GM18867 (cell line): Measurements from ENCODE around the gene KDM2A.
"Not testable (repeated sequence)": the region's sequence is repeated elsewhere in the genome, so short reads cannot be mapped to it uniquely, and the experiment has no call there.

Source experiments
- ATAC-seq: cut with Tn5 transposase; IDR thresholded peaks from one replicate; pipeline ENCODE4 v1.9.1; 2021; ENCODE audit warnings: mild to moderate bottlenecking, moderate library complexity; ENCODE audit not compliant: unreplicated experiment

The KDM2A gene

GRCh38 chr11:67167091-67167490, 48.0 kb downstream of the KDM2A start:
- no peak for ATAC-seq

GRCh38 chr11:67167719-67168118, 48.7 kb downstream of the KDM2A start:
- no peak for ATAC-seq

GRCh38 chr11:67168911-67169310, 49.8 kb downstream of the KDM2A start:
- ATAC-seq = not testable (repeated sequence)

GRCh38 chr11:67174311-67174710, 55.2 kb downstream of the KDM2A start:
- no peak for ATAC-seq

DNA sequence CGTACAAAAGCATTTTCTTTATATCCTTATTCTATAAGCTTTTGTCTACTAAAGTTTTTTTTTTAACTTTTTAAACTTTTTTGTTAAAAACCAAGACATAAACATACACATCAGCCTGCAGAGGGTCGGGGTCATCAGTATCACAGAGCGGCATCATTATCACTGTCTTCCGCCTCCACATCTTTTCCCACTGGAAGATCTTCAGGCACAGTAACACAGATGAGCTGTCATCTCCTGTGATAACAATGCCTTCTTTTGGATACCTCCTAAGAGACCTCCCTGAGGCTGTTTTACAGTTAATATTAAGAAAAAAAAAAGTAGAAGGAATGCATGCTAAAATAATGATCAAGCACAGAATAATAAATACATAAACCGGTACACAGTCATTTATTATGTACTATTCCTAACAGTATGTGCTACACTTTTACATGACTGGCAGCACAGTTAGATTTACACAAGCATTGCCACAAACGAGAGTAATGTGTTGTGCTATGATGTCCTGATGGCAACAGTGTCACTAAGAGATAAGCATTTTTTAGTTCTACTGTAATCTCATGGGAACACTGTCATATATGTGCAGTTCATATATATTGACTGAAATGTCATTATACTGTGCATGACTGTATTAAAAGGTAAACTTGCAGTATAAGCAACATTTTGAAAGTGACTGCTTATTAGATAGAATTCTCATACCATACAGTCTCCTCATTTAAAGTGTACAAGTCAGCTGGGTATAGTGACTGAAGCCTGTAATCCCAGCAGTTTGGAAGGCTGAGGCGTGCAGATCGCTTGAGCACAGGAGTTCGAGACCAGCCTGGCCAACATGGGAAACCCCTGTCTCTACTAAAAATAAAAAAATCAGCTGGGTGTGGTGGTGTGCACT, 58.6 kb downstream of the KDM2A start:
- no peak for ATAC-seq

DNA sequence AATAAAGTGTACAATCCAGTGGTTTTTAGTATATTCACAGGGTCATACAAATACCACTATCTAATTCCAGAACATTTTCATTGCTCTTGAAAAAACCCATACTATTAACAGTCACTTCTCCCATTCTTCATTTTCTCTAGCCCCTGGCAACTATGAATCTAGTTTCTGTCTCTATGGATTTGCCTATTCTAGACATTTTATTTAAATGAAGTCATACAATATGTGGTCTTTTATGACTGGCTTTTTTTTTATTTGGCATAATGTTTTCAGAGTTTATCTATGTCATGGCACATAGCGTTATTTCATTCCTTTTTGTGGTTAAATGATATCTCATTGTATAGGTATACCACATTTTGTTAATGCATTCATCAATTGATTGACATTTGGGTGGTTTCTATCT, 59.4 kb downstream of the KDM2A start:
- ATAC-seq = no peak

DNA sequence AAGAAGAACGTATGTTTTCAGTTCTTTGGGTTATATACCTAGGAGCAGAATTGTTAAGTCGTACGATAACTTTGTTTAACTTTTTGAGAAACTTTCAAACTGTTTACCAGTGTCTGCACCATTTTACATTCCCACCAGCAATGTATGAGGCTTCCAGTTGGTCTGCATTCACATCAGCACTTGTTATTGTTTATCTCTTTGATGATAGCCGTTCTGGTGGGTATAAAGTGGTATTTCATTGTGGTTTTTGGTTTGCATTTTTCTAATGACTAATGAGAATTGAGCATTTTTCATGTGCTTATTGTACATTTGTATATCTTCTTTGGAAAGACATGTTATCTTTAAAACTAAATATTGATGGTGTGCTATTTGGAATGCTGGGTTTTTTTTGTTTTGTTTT, 59.8 kb downstream of the KDM2A start:
- no peak for ATAC-seq

DNA sequence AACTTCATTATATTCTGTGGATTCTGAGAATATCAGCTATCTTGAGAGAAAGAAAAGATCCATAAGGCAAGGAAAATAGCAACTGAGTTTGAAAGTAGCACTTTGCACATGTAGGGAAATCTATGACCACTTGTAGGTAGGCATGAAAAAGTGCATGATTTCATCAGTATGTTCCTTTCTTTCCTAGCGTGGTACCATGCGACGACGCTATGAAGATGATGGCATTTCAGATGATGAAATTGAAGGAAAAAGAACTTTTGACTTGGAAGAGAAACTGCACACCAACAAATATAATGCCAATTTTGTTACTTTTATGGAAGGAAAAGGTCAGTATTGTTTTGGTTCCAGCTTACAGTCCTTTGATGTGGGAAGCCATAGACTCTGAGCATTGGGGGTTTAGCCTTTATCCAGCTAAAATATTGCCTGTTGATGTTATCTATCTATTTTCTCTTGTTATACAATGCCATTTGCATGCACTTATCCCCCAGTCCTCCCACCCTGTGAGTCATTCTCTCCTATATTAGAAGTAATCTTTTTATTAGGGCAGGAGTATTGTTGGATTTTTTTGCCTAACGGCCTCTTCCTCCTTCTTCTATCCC, 60.9 kb downstream of the KDM2A start:
- ATAC-seq = no peak

GRCh38 chr11:67194096-67194495, 75.0 kb downstream of the KDM2A start:
- no peak for ATAC-seq

- ATAC-seq = no peak
Observed at GRCh38 chr11:67195971-67196456, 77.0 kb downstream of the KDM2A start.

- ATAC-seq = no peak
Observed at GRCh38 chr11:67197606-67198005, 78.5 kb downstream of the KDM2A start.

GRCh38 chr11:67198781-67199180, 79.7 kb downstream of the KDM2A start:
- not testable (repeated sequence) for ATAC-seq

- ATAC-seq = no peak
Observed at GRCh38 chr11:67199751-67200150, 80.7 kb downstream of the KDM2A start.

DNA sequence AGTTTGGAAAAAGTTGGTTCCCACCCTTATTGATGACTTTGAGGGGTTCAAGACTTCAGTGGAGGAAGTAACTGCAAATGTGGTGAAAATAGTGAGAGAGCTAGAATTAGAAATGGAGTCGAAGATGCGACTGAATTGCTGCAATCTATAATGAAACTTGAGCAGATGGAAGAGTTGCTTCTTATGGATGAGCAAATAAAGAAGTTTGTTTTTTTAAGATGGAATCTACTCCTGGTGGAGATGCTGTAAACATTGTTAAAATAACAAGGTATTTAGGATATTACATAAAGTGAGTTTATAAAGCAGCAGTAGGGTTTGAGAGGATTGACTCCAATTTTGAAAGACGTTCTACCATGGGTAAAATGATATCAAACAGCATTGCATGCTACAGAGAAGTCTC, 83.0 kb downstream of the KDM2A start:
- no peak for ATAC-seq

- ATAC-seq = no peak
Observed at GRCh38 chr11:67204822-67205221, 85.8 kb downstream of the KDM2A start.

- not testable (repeated sequence) for ATAC-seq
Observed at GRCh38 chr11:67209222-67209621, 90.2 kb downstream of the KDM2A start.

GRCh38 chr11:67211656-67212436, 92.8 kb downstream of the KDM2A start:
- ATAC-seq = no peak

GRCh38 chr11:67213178-67213621, 94.1 kb downstream of the KDM2A start:
- no peak for ATAC-seq

GRCh38 chr11:67227726-67228125, 108.7 kb downstream of the KDM2A start:
- ATAC-seq = no peak

DNA sequence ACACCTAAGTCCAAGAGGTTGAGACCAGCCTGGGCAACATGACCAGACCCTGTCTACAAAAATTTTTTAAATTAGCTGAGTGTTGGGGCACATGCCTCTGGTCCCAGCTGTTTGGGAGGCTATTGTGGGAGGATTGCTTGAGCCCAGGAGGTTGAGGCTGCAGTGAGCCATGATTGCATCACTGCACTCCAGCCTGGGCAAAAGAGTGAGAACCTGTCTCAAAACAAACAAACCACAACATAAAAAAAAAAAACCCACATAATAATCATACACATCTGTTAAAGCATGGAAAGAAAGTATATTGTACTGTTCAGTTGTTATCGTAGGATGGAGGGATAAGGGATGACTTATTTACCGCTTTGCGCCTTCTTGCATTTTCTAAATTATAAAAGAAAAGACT, 111.3 kb downstream of the KDM2A start:
- no peak for ATAC-seq

DNA sequence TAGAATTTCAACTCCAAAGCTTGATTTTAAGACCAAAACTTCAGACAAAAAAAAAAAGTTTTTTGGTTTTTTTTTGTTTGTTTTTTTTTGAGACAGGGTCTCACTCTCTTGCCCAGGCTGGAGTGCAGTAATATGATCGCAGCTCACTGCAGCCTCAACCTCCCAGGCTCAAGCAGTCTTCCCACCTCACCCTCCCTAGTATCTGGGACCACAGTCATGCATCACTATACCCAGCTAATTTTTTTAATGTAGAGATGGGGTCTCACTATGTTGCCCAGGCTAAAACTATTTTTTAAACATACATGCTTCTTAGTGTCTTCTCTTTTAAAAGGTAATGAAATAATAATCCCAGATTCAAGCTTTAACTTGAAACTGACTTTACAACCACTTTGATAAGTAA, 111.8 kb downstream of the KDM2A start:
- no peak for ATAC-seq
